HEK293 (cell line): ENCODE data around the gene SLC24A2.

Experiments used
- CTCF ChIA-PET: fragments of 350-600 bp; formaldehyde crosslinking; extraction: SDS; loops from one replicate; lab custom pipeline; 2021; ENCODE audit warnings: antibody characterized with exemption; lab: Yijun Ruan, JAX
- POLR2A ChIA-PET: fragments of 300-600 bp; formaldehyde crosslinking; extraction: SDS; loops from one replicate; lab custom pipeline; 2020; ENCODE audit warnings: antibody characterized with exemption, inconsistent platforms; lab: Yijun Ruan, JAX
- H3K27ac ChIP-seq: fragments of 200-500 bp; sonication (Bioruptor generic); 2 replicates; pipeline ENCODE4 v1.5.1; 2014; ENCODE audit warnings: low read depth, low read length, control low read depth, inconsistent platforms; ENCODE audit errors: extremely low read depth
- H3K36me3 ChIP-seq, 2 experiments: fragments of 200-500 bp in 1 of 2; sonication (Bioruptor generic) in 1 of 2; 1 replicate in 1 of 2; 2 replicates in 1 of 2; pipeline ENCODE4 v1.5.1; 2014 to 2017; ENCODE audit warnings: inconsistent platforms in 2 of 2, low read length in 2 of 2; ENCODE audit not compliant: control insufficient read depth in 2 of 2, insufficient read depth in 1 of 2
- H3K4me1 ChIP-seq: fragments of 200-500 bp; sonication (Bioruptor generic); 2 replicates; pipeline ENCODE4 v1.5.1; 2014; ENCODE audit warnings: mild to moderate bottlenecking, low read length, inconsistent platforms; ENCODE audit not compliant: control insufficient read depth, insufficient read depth
- H3K4me3 ChIP-seq: 2 replicates; pipeline ENCODE4 v1.5.1; 2011; ENCODE audit warnings: low read depth, mild to moderate bottlenecking, control low read depth, low read length, moderate library complexity
- H3K9me3 ChIP-seq: fragments of 200-500 bp; sonication (Bioruptor generic); 2 replicates; pipeline ENCODE4 v1.5.1; 2014; ENCODE audit warnings: low read depth, low read length, inconsistent platforms; ENCODE audit not compliant: control insufficient read depth, insufficient read depth
- ZBTB11 ChIP-seq: fragments of 450-650 bp; formaldehyde crosslinking; conservative IDR thresholded peaks from 2 replicates; pipeline ENCODE4 v1.5.1; 2016; ENCODE audit warnings: low read depth, missing biosample characterization, missing genetic modification characterization
- ZNF146 ChIP-seq: fragments of 450-650 bp; formaldehyde crosslinking; IDR thresholded peaks from 2 replicates; pipeline ENCODE4 v1.5.1; 2016; ENCODE audit warnings: missing biosample characterization, missing genetic modification characterization
- ZNF777 ChIP-seq: fragments of 450-650 bp; formaldehyde crosslinking; IDR thresholded peaks from 2 replicates; pipeline ENCODE4 v1.5.1; 2017; ENCODE audit warnings: missing biosample characterization, missing genetic modification characterization, borderline replicate concordance

SLC24A2 gene

GRCh38 chr9:19741178-19741577 is 47.7 kb downstream of the SLC24A2 start:
- H3K4me1 ChIP-seq = 0 out of 2 replicates have a peak, but pooled peaks cover 5% of the 10 kb centered on the region
- no peaks in the 10 kb centered on the region for H3K9me3 ChIP-seq
- CTCF ChIA-PET = no interaction called here
- no peaks in the 10 kb centered on the region for H3K36me3 ChIP-seq
- H3K4me3 ChIP-seq = no peak overlapping the region
- H3K27ac ChIP-seq = no peak overlapping the region
- POLR2A ChIA-PET = no interaction called here
- TF ChIP-seq ZBTB11 (tag by site-specific recombination) (0 out of 2 replicates have a peak, but pooled peaks have one; percentile 9), ZNF146 (tag by site-specific recombination) (no peak), ZNF777 (tag by site-specific recombination) (no peak)
